Nephron (organoid): ENCODE measurements around the gene PHOX2A.

Experiments used
- H3K27ac Mint-ChIP-seq, 3 experiments: 2 replicates each; pipeline ENCODE4 v1.8.0; 2020; ENCODE audit warnings: mixed read lengths in 3 of 3, mild to moderate bottlenecking in 2 of 3, moderate library complexity in 1 of 3
- H3K27me3 Mint-ChIP-seq: 2 replicates; pipeline ENCODE4 v1.8.0; 2021; ENCODE audit warnings: low read depth, mild to moderate bottlenecking, moderate library complexity, mixed read lengths
- H3K36me3 Mint-ChIP-seq: 2 replicates; pipeline ENCODE4 v1.8.0; 2020; ENCODE audit warnings: low read depth, mixed read lengths
- H3K4me1 Mint-ChIP-seq: 2 replicates; pipeline ENCODE4 v1.8.0; 2020; ENCODE audit warnings: mixed read lengths
- H3K4me3 Mint-ChIP-seq, 3 experiments: 2 replicates each; pipeline ENCODE4 v1.8.0; 2020; ENCODE audit warnings: mild to moderate bottlenecking in 3 of 3, mixed read lengths in 3 of 3, moderate library complexity in 2 of 3
- H3K9me3 Mint-ChIP-seq: 2 replicates; pipeline ENCODE4 v1.8.0; 2020; ENCODE audit warnings: mixed read lengths
- TF ChIP-seq, protein P1 (sequence below), 3 experiments: fragments of 200-600 bp; sonication (generic); IDR thresholded peaks; one replicate each; pipeline ENCODE4 v1.5.0; 2021; ENCODE audit warnings: antibody characterized with exemption in 3 of 3; ENCODE audit not compliant: unreplicated experiment in 3 of 3

PHOX2A gene

DNA sequence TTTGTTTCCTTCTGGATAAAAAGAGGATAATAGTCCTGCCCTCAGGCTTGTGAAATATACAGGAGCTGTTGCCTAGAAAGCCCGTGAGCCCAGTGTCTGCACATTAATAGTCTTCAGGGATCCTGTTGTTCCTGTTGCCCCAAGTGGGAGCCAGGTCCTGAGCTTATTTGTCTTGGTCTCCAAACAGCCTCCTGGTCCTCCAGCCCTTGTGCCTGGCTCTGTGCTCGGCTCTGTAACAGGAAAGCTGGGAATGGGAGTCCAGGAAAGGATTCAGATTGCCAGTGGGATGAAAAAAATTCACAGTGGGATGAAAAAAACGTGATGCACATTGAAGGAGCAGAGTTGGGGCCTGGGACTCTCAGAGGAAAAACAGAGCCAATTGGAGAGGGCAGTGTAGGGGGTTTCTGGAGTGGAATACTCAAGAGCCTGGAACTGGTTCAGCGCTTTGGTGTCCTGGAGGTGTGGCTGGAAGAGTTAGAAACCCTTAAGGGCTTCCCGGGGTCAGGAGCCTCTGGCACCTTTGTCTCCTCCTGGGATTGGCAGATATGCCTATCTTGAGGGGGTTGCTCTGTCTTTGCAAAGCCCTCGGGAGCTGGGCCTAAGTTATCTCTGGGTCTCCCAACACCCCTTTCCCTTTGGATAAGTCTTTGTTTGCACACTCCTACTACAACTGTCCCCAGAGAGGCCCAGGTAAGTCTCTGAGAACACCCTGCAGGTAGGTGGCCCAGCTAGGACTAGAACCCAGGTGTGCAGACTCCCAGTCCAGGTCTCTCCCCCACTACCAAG, 21.7 kb downstream of the PHOX2A start:
- Mint-ChIP-seq H3K4me3 (peak overlapping the region; percentile 88 to 94 (median 92)), H3K9me3 (no peaks in the 10 kb centered on the region), H3K27ac (peak overlapping the region; percentile 91 to 100 (median 98)), H3K36me3 (peaks cover 3% of the 10 kb centered on the region), H3K27me3 (no peaks in the 10 kb centered on the region), H3K4me1 (peaks cover 29% of the 10 kb centered on the region)
- TF ChIP-seq, protein P1, sequence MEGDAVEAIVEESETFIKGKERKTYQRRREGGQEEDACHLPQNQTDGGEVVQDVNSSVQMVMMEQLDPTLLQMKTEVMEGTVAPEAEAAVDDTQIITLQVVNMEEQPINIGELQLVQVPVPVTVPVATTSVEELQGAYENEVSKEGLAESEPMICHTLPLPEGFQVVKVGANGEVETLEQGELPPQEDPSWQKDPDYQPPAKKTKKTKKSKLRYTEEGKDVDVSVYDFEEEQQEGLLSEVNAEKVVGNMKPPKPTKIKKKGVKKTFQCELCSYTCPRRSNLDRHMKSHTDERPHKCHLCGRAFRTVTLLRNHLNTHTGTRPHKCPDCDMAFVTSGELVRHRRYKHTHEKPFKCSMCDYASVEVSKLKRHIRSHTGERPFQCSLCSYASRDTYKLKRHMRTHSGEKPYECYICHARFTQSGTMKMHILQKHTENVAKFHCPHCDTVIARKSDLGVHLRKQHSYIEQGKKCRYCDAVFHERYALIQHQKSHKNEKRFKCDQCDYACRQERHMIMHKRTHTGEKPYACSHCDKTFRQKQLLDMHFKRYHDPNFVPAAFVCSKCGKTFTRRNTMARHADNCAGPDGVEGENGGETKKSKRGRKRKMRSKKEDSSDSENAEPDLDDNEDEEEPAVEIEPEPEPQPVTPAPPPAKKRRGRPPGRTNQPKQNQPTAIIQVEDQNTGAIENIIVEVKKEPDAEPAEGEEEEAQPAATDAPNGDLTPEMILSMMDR (IDR thresholded peaks at IDR 0.05; ENCODE audit: unreplicated experiment in 3 of 3): no peak

DNA sequence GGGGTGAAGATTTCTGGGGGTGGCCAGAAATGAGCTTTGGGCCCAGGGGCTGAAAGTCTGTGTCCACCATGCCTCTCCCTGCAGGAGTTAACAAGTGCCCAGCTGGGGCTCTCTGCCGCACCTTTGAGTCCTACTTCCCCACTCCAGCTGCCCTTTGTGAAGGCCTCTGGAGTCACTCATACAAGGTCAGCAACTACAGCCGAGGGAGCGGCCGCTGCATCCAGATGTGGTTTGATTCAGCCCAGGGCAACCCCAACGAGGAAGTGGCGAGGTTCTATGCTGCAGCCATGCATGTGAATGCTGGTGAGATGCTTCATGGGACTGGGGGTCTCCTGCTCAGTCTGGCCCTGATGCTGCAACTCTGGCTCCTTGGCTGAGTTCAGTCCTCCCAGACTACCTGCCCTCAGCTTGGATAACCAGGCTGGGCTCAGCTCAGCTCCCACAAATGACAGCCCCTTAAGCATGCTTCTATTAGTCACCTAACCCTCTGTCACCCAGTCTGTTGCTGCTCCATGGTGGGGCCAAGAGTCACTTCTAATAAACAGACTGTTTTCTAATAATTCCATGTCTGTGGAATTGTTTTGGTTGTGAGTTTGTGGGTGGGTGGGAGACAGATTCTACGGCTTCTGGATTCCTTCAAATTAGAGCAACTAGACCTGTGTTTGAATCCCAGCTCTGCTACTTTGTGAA, 22.4 kb downstream of the PHOX2A start:
- Mint-ChIP-seq H3K9me3 (no peaks in the 10 kb centered on the region), H3K4me1 (peaks cover 22% of the 10 kb centered on the region), H3K27me3 (peaks cover 2% of the 10 kb centered on the region), H3K36me3 (no peaks in the 10 kb centered on the region), H3K27ac (peak overlapping the region; percentile 91 to 100 (median 98)), H3K4me3 (no peak overlapping the region)
- TF ChIP-seq, protein P1 (IDR thresholded peaks at IDR 0.05; ENCODE audit: unreplicated experiment in 3 of 3): no peak

DNA sequence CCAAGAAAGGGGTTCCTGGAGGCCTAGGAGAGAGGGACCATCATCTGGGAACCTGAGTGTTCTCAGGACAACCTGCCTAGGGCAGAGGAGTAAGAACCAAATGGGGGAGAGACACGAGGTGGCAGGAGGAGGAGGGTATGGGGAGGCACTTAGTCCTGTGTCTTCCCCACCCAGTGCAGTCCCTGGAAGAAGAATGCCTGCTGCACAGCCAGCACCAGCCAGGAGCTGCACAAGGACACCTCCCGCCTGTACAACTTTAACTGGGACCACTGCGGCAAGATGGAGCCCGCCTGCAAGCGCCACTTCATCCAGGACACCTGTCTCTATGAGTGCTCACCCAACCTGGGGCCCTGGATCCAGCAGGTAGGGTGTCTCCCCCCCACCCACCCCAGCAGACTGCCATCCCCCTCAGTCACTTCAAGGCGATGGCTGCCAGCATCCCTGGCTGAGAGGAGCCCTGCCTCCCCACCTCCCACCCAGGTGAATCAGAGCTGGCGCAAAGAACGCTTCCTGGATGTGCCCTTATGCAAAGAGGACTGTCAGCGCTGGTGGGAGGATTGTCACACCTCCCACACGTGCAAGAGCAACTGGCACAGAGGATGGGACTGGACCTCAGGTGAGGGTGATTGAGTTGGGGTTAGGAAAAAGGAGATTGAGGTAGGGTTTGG, 23.1 kb downstream of the PHOX2A start:
- Mint-ChIP-seq H3K27ac (peak overlapping the region; percentile 62 to 100 (median 91)), H3K27me3 (peaks cover 9% of the 10 kb centered on the region), H3K36me3 (no peaks in the 10 kb centered on the region), H3K9me3 (no peaks in the 10 kb centered on the region), H3K4me1 (peaks cover 18% of the 10 kb centered on the region), H3K4me3 (peak overlapping the region; percentile 29 to 71 (median 51))
- TF ChIP-seq, protein P1 (IDR thresholded peaks at IDR 0.05; ENCODE audit: unreplicated experiment in 3 of 3): no peak

DNA sequence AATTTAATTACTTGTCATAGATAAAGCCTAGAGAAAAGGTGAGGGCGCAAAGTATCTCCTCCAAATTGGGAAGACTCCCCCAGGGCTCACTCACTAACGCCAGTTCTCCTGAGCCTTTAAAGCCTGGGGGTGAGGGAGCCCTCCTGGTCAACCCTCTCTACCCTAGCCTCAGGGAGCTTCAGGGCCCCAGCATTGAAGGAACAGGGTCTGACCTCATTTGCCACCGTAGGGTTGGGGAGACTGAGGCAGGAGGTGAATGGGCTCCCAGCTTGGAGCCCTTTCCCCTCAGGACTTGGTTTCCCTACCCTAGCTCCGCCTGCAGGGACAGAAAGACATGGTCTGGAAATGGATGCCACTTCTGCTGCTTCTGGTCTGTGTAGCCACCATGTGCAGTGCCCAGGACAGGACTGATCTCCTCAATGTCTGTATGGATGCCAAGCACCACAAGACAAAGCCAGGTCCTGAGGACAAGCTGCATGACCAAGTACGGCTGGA, 25.7 kb downstream of the PHOX2A start:
- peaks cover 12% of the 10 kb centered on the region for H3K4me1 Mint-ChIP-seq

DNA sequence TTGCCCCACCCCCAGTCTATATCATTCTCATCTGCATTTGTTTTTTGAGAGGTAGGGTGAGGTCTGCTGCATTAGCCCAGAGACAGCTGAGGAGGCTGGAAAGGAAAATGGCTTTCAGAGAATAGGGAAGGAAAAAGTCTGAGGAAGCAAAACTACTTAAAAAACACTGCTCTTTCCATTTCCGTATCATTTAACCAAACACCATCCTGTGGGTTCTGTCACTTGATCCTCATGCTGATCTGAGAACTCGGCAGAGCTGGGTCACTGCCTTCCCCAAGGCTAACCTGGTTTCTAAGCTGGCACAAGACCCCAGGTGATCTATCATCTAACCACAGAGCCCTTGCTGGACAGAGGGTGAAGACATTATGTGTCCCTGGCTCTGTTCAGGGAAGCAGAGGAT, 26.1 kb downstream of the PHOX2A start:
- TF ChIP-seq, protein P1 (IDR thresholded peaks at IDR 0.05; ENCODE audit: unreplicated experiment in 3 of 3): no peak
- no peak overlapping the region for H3K4me3 Mint-ChIP-seq
- peaks cover 9% of the 10 kb centered on the region for H3K4me1 Mint-ChIP-seq
- H3K9me3 Mint-ChIP-seq: no peaks in the 10 kb centered on the region
- no peaks in the 10 kb centered on the region for H3K36me3 Mint-ChIP-seq
- peaks cover 16% of the 10 kb centered on the region for H3K27me3 Mint-ChIP-seq
- H3K27ac Mint-ChIP-seq: no peak overlapping the region

More for the DNA sequence above, 25.7 kb downstream of the PHOX2A start:
- Mint-ChIP-seq H3K9me3 (no peaks in the 10 kb centered on the region), H3K27me3 (peaks cover 16% of the 10 kb centered on the region), H3K36me3 (no peaks in the 10 kb centered on the region), H3K27ac (peak overlapping the region in 1 of 3 experiments; percentile 70), H3K4me3 (no peak overlapping the region)
- TF ChIP-seq, protein P1 (IDR thresholded peaks at IDR 0.05; ENCODE audit: unreplicated experiment in 3 of 3): no peak
